ENCODE measurements around the gene HTR2C. TPM values are rescaled to one million over a fixed set of nuclear protein-coding genes. Genes with fewer than 3 reads are reported as not detected.

HTR2C gene
- polyA plus RNA-seq, 1 donor from 2014 or later: 8.6 TPM

GRCh38 chrX:114584983-114585842 lies 1.3 kb downstream of the HTR2C start:
- Histone ChIP-seq H4K20me1 (ENCODE audit: insufficient read depth) (no peaks in the 10 kb centered on the region), H3K9ac (ENCODE audit: low read length) (peak overlapping the region; percentile 54), H3K79me2 (replicated peaks; ENCODE audit: insufficient read depth, low read length) (peaks cover 10% of the 10 kb centered on the region), H3K27me3 (ENCODE audit: insufficient read depth, low read depth, low read length) (peaks cover 29% of the 10 kb centered on the region), H3K4me3 (ENCODE audit: low read length) (peak overlapping the region; percentile 75), H3K36me3 (ENCODE audit: insufficient read depth, low read length) (no peaks in the 10 kb centered on the region), H3F3A (ENCODE audit: insufficient read depth, low read length, poor library complexity, severe bottlenecking) (no peaks in the 10 kb centered on the region), H3K9me2 (ENCODE audit: insufficient read depth, low read length) (no peaks in the 10 kb centered on the region), H2AFZ (ENCODE audit: low read depth, low read length) (peak overlapping the region; percentile 21), H3K9me3 (ENCODE audit: low read length) (no peaks in the 10 kb centered on the region), H3K4me2 (ENCODE audit: low read length) (peak overlapping the region; percentile 44), H3K27ac (ENCODE audit: low read length) (no peak overlapping the region)
- TF ChIP-seq, protein P1, sequence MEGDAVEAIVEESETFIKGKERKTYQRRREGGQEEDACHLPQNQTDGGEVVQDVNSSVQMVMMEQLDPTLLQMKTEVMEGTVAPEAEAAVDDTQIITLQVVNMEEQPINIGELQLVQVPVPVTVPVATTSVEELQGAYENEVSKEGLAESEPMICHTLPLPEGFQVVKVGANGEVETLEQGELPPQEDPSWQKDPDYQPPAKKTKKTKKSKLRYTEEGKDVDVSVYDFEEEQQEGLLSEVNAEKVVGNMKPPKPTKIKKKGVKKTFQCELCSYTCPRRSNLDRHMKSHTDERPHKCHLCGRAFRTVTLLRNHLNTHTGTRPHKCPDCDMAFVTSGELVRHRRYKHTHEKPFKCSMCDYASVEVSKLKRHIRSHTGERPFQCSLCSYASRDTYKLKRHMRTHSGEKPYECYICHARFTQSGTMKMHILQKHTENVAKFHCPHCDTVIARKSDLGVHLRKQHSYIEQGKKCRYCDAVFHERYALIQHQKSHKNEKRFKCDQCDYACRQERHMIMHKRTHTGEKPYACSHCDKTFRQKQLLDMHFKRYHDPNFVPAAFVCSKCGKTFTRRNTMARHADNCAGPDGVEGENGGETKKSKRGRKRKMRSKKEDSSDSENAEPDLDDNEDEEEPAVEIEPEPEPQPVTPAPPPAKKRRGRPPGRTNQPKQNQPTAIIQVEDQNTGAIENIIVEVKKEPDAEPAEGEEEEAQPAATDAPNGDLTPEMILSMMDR (IDR thresholded peaks at IDR 0.05; ENCODE audit: poor library complexity, severe bottlenecking): no peak
- peak; percentile 34 for TF ChIP-seq MXI1 (conservative IDR thresholded peaks at IDR 0.05; ENCODE audit: poor library complexity, severe bottlenecking)

GRCh38 chrX:114591121-114591520 lies 7.2 kb downstream of the HTR2C start:
- Histone ChIP-seq H2AFZ (ENCODE audit: low read depth, low read length) (no peak overlapping the region), H3K9me2 (ENCODE audit: insufficient read depth, low read length) (no peaks in the 10 kb centered on the region), H3K27ac (ENCODE audit: low read length) (no peak overlapping the region), H3K4me2 (ENCODE audit: low read length) (no peak overlapping the region), H3K4me3 (ENCODE audit: low read length) (no peak overlapping the region), H3K9me3 (ENCODE audit: low read length) (no peaks in the 10 kb centered on the region), H3K9ac (ENCODE audit: low read length) (no peak overlapping the region), H3K36me3 (ENCODE audit: insufficient read depth, low read length) (no peaks in the 10 kb centered on the region), H3K79me2 (replicated peaks; ENCODE audit: insufficient read depth, low read length) (peaks cover 10% of the 10 kb centered on the region), H3K27me3 (ENCODE audit: insufficient read depth, low read depth, low read length) (no peaks in the 10 kb centered on the region), H3F3A (ENCODE audit: insufficient read depth, low read length, poor library complexity, severe bottlenecking) (no peaks in the 10 kb centered on the region), H4K20me1 (ENCODE audit: insufficient read depth) (no peaks in the 10 kb centered on the region)
- TF ChIP-seq TAF1 (IDR thresholded peaks at IDR 0.05; ENCODE audit: low read depth): no peak
- no peak for TF ChIP-seq SMC3 (conservative IDR thresholded peaks at IDR 0.05; ENCODE audit: poor library complexity)
- no peak for TF ChIP-seq MXI1 (conservative IDR thresholded peaks at IDR 0.05; ENCODE audit: poor library complexity, severe bottlenecking)
- TF ChIP-seq, protein P2, sequence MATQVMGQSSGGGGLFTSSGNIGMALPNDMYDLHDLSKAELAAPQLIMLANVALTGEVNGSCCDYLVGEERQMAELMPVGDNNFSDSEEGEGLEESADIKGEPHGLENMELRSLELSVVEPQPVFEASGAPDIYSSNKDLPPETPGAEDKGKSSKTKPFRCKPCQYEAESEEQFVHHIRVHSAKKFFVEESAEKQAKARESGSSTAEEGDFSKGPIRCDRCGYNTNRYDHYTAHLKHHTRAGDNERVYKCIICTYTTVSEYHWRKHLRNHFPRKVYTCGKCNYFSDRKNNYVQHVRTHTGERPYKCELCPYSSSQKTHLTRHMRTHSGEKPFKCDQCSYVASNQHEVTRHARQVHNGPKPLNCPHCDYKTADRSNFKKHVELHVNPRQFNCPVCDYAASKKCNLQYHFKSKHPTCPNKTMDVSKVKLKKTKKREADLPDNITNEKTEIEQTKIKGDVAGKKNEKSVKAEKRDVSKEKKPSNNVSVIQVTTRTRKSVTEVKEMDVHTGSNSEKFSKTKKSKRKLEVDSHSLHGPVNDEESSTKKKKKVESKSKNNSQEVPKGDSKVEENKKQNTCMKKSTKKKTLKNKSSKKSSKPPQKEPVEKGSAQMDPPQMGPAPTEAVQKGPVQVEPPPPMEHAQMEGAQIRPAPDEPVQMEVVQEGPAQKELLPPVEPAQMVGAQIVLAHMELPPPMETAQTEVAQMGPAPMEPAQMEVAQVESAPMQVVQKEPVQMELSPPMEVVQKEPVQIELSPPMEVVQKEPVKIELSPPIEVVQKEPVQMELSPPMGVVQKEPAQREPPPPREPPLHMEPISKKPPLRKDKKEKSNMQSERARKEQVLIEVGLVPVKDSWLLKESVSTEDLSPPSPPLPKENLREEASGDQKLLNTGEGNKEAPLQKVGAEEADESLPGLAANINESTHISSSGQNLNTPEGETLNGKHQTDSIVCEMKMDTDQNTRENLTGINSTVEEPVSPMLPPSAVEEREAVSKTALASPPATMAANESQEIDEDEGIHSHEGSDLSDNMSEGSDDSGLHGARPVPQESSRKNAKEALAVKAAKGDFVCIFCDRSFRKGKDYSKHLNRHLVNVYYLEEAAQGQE (IDR thresholded peaks at IDR 0.05; ENCODE audit: borderline replicate concordance): no peak
- TF ChIP-seq EP300 (conservative IDR thresholded peaks at IDR 0.05; ENCODE audit: poor library complexity, severe bottlenecking): no peak
- no peak for TF ChIP-seq POLR2AphosphoS5 (IDR thresholded peaks at IDR 0.05)

DNA sequence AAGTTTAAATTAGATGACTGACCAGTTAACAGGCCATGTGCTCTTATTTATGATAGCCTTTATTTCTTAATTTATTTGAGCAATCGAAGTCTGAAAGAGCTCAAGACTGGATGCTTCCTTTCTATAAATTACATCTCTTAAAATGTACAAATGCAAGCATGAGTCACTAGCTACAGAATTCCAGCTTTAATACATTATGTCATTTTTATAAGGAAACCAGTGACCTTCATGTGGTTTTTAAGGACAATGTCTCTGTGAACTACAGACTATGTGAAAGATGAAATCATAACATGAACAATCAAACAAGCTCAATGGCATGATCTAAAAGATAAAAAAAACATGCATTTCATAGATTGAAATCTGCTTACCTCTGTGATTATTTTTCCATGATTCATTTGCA lies 15.4 kb downstream of the HTR2C start:
- no peaks in the 10 kb centered on the region for H3K79me2 ChIP-seq (replicated peaks; ENCODE audit: insufficient read depth, low read length)
- H3K9me3 ChIP-seq (ENCODE audit: low read length): no peaks in the 10 kb centered on the region
- H3K9ac ChIP-seq (ENCODE audit: low read length): no peak overlapping the region
- no peaks in the 10 kb centered on the region for H3F3A ChIP-seq (ENCODE audit: insufficient read depth, low read length, poor library complexity, severe bottlenecking)
- H3K36me3 ChIP-seq (ENCODE audit: insufficient read depth, low read length): no peaks in the 10 kb centered on the region
- H3K27ac ChIP-seq (ENCODE audit: low read length): no peak overlapping the region
- H2AFZ ChIP-seq (ENCODE audit: low read depth, low read length): no peak overlapping the region
- H3K27me3 ChIP-seq (ENCODE audit: insufficient read depth, low read depth, low read length): no peaks in the 10 kb centered on the region
- no peaks in the 10 kb centered on the region for H3K9me2 ChIP-seq (ENCODE audit: insufficient read depth, low read length)
- no peak overlapping the region for H3K4me3 ChIP-seq (ENCODE audit: low read length)
- H3K4me2 ChIP-seq (ENCODE audit: low read length): no peak overlapping the region
- H4K20me1 ChIP-seq (ENCODE audit: insufficient read depth): no peaks in the 10 kb centered on the region
- TF ChIP-seq EZH2 (IDR thresholded peaks at IDR 0.05; ENCODE audit: borderline replicate concordance, insufficient read depth, low read length, poor library complexity, severe bottlenecking): no peak
- no peak for TF ChIP-seq MXI1 (conservative IDR thresholded peaks at IDR 0.05; ENCODE audit: poor library complexity, severe bottlenecking)
- no peak for TF ChIP-seq POLR2AphosphoS5 (IDR thresholded peaks at IDR 0.05)
- TF ChIP-seq, protein P2 (IDR thresholded peaks at IDR 0.05; ENCODE audit: borderline replicate concordance): no peak
- TF ChIP-seq TAF1 (IDR thresholded peaks at IDR 0.05; ENCODE audit: low read depth): no peak
- TF ChIP-seq EP300 (conservative IDR thresholded peaks at IDR 0.05; ENCODE audit: poor library complexity, severe bottlenecking): no peak
- no peak for TF ChIP-seq RAD21 (conservative IDR thresholded peaks at IDR 0.05)
- TF ChIP-seq SMC3 (conservative IDR thresholded peaks at IDR 0.05; ENCODE audit: poor library complexity): no peak

All from neural cell (in vitro differentiated cells).